T1000 (cell line): ENCODE data around the gene FAM120A.

Experiments
- DNase-seq: peaks from one replicate; lab custom pipeline; 2025; ENCODE audit warnings: mixed read lengths; lab: John Stamatoyannopoulos, UW

FAM120A gene

DNA sequence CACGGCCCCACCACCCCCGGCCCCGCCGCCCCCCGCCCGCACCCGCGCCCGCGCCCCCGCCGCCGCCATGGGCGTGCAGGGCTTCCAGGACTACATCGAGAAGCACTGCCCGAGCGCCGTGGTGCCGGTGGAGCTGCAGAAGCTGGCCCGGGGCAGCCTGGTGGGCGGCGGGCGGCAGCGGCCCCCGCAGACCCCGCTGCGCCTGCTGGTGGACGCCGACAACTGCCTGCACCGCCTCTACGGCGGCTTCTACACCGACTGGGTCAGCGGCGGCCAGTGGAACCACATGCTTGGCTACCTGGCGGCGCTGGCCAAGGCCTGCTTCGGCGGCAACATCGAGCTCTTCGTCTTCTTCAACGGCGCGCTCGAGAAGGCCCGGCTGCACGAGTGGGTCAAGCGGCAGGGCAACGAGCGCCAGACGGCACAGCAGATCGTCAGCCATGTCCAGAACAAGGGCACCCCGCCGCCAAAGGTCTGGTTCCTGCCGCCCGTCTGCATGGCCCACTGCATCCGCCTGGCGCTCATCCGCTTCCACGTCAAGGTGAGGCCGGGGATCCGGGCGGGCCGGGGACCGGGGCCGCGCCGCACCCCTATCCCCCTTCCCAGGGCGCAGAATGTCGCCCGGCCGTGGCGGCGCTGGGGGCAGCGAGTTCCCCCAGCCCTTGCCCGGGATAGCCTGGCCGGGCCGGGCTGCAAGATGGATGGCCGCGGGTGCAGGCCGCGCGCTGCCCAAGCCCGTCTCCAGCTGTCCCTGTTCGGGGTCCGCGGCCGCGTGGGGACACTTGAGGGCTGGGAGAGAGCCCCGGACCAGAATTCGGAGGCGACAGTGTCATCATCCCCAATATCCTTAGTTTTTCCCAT lies 594 bp downstream of the FAM120A start:
- DNase-seq = no peak

GRCh38 chr9:93452710-93453046 lies 1.2 kb downstream of the FAM120A start:
- no peak for DNase-seq

DNA sequence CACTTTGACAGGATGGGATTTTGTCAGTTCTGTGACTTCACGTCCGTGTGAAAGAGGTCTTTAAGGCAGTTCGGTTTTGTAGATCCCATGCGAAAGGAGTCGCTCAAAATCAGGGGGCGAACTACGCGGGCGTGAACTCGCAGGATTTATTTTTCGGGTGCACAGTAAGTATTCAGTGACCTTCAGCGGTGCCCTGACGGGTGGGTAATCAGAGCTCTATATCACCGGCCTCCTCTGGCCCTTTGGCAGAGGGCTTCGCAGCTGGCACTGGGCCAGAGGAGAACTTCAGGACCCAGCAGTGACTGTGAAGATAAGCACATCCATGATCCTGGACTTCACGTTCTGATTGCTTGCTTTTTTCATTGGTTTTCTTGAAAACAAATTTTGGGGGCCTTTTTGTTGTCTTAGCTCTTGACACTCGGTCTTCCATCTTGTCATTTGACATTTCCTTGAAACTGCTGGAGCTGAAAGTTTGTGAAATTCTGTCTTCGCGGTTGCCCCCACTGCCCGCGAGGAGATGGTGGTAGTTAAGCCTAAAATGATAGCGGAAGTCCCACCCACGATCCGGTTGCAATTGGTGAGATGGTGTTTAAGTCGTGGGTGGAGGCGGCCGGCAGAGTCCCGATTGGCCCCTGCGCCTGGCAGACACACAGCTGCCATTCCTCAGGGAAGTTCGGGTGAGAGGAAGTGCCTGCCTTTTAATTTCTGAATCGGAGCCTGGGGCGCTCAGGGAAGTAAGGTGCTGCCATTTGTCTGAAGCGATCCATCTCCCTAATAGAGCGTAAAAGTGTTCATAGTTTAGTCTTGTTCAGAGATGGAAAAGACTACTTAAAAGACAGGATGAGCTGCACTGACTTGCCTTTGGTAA lies 1.8 kb downstream of the FAM120A start, which contains the start of gene FAM120AOS:
FAM120AOS (minus strand) TSS at position 535 of the 868 bp plus-strand sequence. CDS start 872 bp downstream, outside the sequence.
- DNase-seq = peak; percentile 78

DNA sequence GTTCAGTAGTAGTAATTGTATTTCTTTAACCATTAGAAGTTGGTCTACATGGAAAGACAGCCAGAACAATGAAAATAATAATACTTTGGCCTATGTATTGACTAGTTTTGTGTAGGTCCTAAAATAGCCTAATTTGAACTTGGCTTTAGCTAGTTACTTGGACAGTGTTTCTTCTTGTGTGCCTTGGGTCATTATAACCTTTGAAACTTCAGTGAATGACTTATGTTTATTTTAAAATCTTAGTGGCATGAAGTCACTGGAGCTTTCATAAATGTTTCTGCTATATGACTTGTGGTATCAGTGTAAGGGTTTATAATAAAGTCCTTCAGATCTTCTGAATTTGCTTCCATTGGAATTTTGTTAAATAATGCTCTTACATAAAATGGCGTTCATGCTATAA lies 4.5 kb downstream of the FAM120A start:
- DNase-seq = no peak

DNA sequence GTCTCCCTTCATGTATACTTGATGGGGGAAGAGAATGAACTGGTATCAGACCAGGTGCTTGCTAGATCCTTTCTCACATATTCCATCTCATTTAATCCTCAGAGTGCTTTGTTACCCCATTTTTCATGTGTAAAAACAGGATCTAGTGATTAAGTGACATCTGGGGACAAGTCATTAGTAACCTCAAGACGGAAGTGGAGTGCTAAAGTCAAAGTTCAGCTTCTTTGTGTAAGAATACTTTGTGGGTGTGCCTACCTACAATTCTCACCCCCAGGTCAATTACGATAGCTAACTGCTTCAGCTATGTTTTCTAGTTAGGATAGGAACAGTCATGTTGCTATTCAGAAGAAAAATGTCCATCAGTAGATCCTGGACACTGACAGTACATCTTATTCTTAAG lies 5.0 kb downstream of the FAM120A start:
- DNase-seq = no peak

DNA sequence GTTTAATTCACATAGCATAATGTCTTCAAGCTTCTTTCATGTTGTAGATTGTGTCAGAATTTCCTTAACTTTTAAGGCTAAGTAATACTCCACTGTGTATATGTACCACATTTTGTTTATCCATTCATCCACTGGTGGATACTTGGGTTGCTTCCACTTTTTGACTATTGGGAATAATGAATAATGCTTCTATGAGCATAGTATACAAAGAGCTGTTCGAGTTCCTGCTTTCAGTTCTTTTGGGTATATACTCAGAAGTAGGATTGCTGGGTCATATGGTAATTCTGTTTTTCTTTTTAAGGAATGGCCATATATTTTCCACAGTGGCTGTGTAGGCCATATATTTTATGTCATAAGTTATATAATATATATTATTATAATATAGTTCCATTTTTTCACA lies 5.5 kb downstream of the FAM120A start:
- no peak for DNase-seq

DNA sequence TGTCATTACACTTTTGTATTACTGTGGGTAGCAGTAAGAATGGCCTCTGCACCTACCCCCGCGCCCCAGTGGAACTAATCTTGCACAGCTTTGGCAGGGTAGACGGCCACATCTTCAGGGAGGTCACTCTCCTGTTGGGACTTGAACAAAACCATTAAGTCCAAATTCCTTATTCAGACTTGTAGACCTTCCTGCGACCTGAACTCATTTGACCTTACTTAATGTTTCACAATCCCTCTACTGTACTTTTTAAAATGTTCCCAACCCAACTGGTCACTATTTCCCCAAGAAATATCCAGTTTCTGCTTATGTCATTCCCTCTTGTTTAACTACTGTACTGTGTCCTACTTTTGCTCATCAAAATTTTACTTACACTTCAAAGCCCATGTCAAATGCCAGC lies 7.2 kb downstream of the FAM120A start:
- no peak for DNase-seq

GRCh38 chr9:93459432-93459847 lies 8.0 kb downstream of the FAM120A start:
- DNase-seq = no peak

DNA sequence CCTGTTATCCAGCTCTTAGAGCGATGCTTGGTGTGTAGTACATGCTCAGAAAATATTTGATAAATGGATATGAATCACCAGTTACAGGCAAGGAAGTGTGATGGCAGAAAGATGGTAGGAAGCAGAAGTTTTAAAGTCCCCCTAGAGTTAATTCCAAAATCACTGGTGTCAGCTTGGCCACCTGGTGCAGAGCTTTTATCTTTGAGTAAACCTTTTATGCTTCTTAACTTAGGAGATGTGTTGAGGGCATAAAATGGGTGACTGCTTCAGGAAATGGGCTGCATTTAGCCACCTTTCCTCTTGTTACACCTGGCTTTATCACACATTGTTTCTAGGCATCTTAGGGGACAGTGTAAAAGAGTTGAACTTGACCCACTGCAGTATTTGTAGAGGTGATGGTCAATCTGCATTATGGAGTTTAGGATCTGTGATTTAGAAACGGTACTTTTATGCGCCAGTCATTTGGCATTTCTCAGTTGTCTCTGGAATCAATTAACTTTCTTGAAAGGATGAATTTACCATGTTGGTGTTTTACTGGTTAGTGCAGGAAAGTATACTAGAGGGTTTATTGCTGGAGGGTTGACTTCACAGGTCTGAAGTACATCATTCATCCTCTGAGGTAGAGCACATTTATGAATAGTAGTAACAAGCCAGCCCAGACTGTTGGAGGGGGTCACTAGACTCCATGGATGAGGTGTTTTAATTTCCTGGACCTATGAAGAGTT lies 9.4 kb downstream of the FAM120A start:
- no peak for DNase-seq

DNA sequence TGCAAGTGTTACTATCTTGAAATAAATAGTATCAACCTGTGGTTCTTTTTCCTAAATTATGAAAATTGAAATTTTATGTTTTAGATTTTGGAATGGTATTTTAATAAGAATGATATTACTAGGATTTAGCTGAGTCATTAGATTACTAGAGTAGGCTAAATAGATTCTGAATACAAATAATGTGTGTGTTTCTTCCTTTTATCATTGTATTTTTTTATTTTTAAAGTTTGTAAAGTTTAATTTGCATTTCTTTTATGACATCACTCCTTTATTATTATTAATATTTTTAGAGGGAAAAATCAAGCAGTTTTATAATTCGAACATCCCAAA lies 9.9 kb downstream of the FAM120A start:
- DNase-seq = no peak

DNA sequence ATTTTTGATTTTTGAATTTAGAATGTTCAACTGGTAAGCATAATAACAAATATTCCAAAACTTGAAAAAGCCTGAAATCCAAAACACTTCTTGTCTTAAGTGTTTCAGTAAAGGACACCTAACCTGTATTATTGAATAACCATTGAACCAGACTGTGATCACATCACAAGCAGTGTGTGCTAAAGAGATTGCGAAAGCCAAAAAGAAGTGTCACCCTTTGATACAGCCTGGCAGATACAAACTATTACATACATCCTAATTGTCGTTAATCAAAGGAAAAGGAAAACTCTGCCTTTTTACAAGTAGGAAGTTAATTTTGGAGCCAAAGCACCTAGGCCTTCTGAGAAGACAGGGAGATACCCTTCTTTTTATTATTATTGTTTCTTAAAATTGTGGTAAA lies 10.3 kb downstream of the FAM120A start:
- no peak for DNase-seq

GRCh38 chr9:93463638-93464248 lies 12.3 kb downstream of the FAM120A start:
- no peak for DNase-seq

GRCh38 chr9:93464395-93464794 lies 12.9 kb downstream of the FAM120A start:
- no peak for DNase-seq

GRCh38 chr9:93464876-93465275 lies 13.4 kb downstream of the FAM120A start:
- DNase-seq = no peak

DNA sequence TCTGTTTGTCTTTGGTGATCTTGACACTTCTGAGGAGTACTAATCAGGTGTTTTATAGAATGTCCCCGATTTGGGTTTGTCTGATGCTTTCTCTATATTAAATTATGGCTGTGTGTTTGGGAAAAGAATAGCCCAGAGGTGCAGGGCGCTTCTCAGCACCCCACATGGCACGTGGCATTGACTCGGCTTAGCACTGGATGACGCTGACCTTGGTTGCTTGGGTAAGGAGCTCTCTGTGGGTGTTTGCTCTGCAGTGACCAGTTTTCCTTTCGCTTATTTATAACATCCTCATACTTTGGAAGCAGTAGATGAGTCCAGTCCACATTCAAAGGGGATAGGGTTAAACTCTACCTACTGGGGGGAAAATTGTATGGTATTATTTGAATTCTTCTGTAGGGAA lies 14.4 kb downstream of the FAM120A start:
- DNase-seq = no peak

- no peak for DNase-seq
These were observed 15.1 kb downstream of the FAM120A start for GRCh38 chr9:93466416-93467061.

DNA sequence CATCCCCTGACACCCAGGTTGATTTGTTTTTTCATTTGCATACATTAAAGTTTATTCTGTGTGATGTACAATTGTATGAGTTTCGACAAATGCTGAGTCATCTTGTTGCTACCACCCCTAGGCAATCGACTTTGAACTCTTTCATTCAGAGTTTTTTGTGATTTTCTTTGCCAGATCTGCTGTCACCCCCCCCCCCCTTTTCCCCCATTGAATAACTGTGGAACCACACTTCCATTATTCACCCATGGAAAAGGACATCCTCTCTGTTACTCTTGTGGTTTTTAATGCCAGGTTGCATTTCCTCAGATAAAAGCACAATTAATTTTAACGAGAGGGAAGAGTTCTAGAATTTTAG lies 15.6 kb downstream of the FAM120A start:
- no peak for DNase-seq

GRCh38 chr9:93467462-93467861 lies 16.0 kb downstream of the FAM120A start:
- no peak for DNase-seq

- DNase-seq = no peak
These were observed 17.4 kb downstream of the FAM120A start for GRCh38 chr9:93468763-93469456.

- no peak for DNase-seq
These were observed 18.9 kb downstream of the FAM120A start for GRCh38 chr9:93470391-93470790.

DNA sequence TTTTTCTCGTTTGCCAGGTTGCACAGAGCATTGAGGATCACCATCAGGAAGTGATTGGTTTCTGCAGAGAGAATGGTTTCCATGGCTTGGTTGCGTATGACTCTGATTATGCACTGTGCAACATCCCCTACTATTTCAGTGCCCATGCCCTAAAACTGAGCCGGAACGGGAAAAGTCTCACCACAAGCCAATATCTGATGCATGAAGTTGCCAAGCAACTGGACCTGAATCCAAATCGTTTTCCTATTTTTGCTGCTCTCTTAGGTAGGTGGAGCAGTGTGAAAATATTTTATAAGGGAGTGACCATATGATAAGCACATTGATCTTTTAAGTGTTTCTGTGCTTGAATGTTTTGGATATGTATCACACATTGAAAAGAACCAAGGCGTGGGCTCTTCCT lies 19.6 kb downstream of the FAM120A start:
- no peak for DNase-seq
